ENCODE measurements around the gene IL4R. TPM values are rescaled to one million over a fixed set of nuclear protein-coding genes. Genes with fewer than 3 reads are reported as not detected.

The IL4R gene
- total RNA-seq, 1 donor from 2014 or later: 12.0 TPM

DNA sequence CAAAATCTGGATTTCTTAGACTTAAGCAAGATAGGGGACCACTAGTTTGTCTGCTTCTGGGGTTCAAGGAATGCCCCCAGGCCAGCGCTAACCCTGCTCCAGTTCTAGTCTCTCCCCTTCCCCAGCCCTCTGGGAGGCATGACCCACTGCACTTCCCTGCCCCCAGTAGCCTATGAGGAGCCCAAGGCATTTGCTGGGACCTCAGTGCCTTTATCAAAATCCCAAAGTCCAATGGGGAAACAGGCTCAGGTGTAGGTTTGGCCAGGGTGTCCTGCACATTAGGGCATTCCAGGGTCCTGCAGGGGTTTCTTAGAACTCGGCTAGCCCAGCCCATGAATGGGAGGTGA is 1.2 kb downstream of the IL4R start:
- Histone ChIP-seq H3K9me3 (replicated peaks) (no peaks in the 10 kb centered on the region), H3K4me1 (peaks cover 69% of the 10 kb centered on the region), H3K36me3 (no peaks in the 10 kb centered on the region), H3K27ac (replicated peaks) (peak overlapping the region; percentile 97), H3K27me3 (ENCODE audit: low read depth) (peaks cover 74% of the 10 kb centered on the region), H3K4me3 (peak overlapping the region; percentile 88)
- no peak for DNase-seq
- TF ChIP-seq, protein P1, sequence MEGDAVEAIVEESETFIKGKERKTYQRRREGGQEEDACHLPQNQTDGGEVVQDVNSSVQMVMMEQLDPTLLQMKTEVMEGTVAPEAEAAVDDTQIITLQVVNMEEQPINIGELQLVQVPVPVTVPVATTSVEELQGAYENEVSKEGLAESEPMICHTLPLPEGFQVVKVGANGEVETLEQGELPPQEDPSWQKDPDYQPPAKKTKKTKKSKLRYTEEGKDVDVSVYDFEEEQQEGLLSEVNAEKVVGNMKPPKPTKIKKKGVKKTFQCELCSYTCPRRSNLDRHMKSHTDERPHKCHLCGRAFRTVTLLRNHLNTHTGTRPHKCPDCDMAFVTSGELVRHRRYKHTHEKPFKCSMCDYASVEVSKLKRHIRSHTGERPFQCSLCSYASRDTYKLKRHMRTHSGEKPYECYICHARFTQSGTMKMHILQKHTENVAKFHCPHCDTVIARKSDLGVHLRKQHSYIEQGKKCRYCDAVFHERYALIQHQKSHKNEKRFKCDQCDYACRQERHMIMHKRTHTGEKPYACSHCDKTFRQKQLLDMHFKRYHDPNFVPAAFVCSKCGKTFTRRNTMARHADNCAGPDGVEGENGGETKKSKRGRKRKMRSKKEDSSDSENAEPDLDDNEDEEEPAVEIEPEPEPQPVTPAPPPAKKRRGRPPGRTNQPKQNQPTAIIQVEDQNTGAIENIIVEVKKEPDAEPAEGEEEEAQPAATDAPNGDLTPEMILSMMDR (IDR thresholded peaks at IDR 0.05; ENCODE audit: borderline replicate concordance): no peak
- intact Hi-C loops (cut with micrococcal nuclease): no loop called here

DNA sequence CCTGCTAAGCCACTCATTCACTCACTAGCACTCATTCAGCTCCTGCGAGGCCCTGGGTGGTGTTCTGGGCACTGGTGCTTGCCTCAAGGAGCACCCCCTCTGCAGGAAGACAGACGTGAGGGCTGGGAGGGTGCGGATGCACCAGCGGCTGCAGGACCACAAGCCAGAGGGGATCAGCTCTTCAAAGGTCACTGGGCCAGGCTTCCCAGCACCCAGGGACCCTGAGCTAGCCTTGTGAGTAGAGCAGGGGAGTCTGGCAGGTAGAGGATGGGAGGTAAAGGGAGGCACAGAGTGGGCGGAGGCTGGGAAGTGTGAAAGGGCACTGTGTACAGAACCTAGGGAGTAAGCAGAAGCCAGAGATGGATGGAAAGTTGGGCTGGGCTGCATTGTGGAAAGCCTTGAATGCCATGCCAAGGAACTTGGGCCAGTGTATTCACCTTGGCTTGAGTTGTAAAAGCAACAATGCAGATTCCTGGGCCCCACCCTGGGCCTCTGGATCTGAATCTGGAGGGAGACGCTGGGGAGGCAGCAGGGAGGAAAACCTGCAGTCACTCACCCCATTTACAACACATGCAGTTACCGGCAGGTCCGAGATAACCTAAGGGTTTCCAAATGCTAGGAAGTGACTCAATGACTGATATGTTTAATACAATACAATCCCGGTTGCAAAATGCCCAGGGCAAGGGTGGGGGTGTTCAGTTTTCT is 1.7 kb downstream of the IL4R start:
- no peaks in the 10 kb centered on the region for H3K9me3 ChIP-seq (replicated peaks)
- peaks cover 75% of the 10 kb centered on the region for H3K27me3 ChIP-seq (ENCODE audit: low read depth)
- peak overlapping the region; percentile 97 for H3K27ac ChIP-seq (replicated peaks)
- peak; percentile 27 for DNase-seq
- TF ChIP-seq, protein P1 (IDR thresholded peaks at IDR 0.05; ENCODE audit: borderline replicate concordance): no peak
- H3K4me3 ChIP-seq: peak overlapping the region; percentile 88
- intact Hi-C loops (cut with micrococcal nuclease): no loop called here
- H3K36me3 ChIP-seq: no peaks in the 10 kb centered on the region
- peaks cover 72% of the 10 kb centered on the region for H3K4me1 ChIP-seq

DNA sequence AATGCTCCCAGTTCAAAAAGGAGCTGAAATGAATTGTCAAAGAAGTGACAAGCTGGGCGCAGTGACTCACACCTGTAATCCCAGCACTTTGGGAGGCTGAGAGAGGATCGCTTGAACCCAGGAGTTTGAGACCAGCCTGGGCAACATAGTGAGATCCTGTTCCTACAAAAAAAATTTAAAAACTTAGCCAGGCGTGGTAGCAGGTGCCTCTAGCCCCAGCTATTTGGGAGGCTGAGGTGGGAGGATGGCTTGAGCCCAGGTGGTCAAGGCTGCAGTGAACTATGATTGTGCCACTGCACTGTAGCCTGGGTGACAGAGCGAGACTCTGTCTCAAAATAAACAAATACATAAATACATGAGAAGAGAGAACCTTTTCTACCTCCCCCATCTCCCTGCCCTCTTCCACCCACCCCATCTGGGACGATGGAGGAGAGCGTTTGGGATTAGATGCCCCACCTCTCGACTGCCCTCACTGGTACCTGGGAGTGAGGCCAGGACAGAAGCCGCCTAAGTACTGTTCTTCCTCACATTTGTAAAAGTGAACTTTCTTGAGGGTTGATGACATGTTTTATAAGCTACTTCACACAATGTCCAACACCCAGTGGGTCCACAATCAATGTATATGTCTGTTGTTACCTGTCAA is 2.4 kb downstream of the IL4R start:
- Histone ChIP-seq H3K9me3 (replicated peaks) (no peaks in the 10 kb centered on the region), H3K4me1 (peaks cover 77% of the 10 kb centered on the region), H3K4me3 (peak overlapping the region; percentile 88), H3K27me3 (ENCODE audit: low read depth) (peaks cover 75% of the 10 kb centered on the region), H3K36me3 (no peaks in the 10 kb centered on the region), H3K27ac (replicated peaks) (peak overlapping the region; percentile 97)
- intact Hi-C loops (cut with micrococcal nuclease): no loop called here
- TF ChIP-seq, protein P1 (IDR thresholded peaks at IDR 0.05; ENCODE audit: borderline replicate concordance): no peak
- DNase-seq: no peak

DNA sequence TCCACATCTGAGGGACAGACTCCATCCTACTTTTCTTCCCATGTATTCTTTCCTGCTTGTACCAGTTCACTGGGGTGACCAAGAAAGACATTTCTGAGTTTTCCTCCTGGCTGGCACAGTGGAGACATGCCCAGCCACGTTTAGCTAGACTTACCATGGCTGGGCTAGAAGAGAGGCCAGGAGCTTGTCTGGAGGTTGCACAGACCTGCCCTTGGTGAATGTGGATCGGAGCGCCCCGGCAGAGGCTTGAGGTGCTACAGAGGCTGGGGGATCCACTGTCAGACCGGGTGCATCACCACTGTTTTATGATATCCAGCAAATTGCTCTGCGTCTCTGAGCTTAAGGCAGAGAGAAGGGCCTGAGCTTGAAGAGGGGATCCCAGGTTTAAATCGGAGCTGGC is 3.5 kb downstream of the IL4R start:
- intact Hi-C loops (cut with micrococcal nuclease): no loop called here
- Histone ChIP-seq H3K27ac (replicated peaks) (peak overlapping the region; percentile 97), H3K9me3 (replicated peaks) (no peaks in the 10 kb centered on the region), H3K27me3 (ENCODE audit: low read depth) (peaks cover 72% of the 10 kb centered on the region), H3K4me3 (no peak overlapping the region), H3K4me1 (peaks cover 83% of the 10 kb centered on the region), H3K36me3 (no peaks in the 10 kb centered on the region)
- TF ChIP-seq, protein P1 (IDR thresholded peaks at IDR 0.05; ENCODE audit: borderline replicate concordance): no peak
- no peak for DNase-seq

DNA sequence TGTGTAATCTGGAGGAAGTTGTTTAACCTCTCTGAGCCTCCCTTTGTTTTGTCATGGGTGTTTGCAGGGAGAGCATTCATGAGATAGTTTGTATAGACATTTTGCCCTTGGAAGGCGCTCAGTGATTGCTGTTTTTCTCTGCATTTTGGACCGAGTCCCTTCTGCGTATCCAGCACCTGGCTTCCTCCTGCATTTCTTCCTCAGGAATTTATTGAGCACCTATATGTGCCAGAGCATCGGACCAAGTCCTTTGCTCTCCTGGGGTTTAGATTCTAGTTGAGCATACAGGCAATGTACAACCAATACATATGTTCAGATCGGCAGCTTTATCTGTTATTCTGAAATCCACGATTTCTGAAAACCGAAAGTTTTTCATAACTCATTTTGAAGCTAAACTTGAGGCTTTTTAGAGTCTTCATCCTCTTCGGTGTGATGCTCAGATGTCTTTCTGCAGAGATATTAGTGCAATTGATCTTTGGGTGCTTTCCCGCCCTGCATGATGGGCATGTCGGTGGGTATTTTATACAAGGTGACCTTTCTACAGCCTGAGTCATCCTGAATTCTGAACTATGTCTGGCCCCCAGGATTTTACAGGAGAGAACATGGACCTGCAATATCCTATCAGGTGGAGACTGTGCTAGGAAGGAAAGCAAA is 4.1 kb downstream of the IL4R start:
- no peak for DNase-seq
- intact Hi-C loops (cut with micrococcal nuclease): no loop called here
- TF ChIP-seq, protein P1 (IDR thresholded peaks at IDR 0.05; ENCODE audit: borderline replicate concordance): no peak
- H3K4me3 ChIP-seq: no peak overlapping the region
- no peaks in the 10 kb centered on the region for H3K9me3 ChIP-seq (replicated peaks)
- no peaks in the 10 kb centered on the region for H3K36me3 ChIP-seq
- peak overlapping the region; percentile 97 for H3K27ac ChIP-seq (replicated peaks)
- H3K27me3 ChIP-seq (ENCODE audit: low read depth): peaks cover 73% of the 10 kb centered on the region
- peaks cover 83% of the 10 kb centered on the region for H3K4me1 ChIP-seq
